Mesenteric fat pad (tissue), 1 donor: ENCODE measurements around the gene CCM2L. TPM values are rescaled to one million over a fixed set of nuclear protein-coding genes. Genes with fewer than 3 reads are reported as not detected.

Source experiments
- total RNA-seq: library from RNA; stranded (reverse); fragmentation: NEBNext Ultra II Directional; extraction: Animal tissue kit (Norgen Biotek cat#: 25700); gene quantifications from one replicate; pipeline ENCODE4 v1.2.1, GENCODE V29; 2021
- donor health status: DM: yes; HTN: yes; CAD: no.

Gene CCM2L
- total RNA-seq, 1 donor from 2014 or later, result 10.4 TPM

Other genes starting within 250 kb of the CCM2L start
- not detected for gene MYLK2, start 191.1 kb upstream of the CCM2L start, total RNA-seq
- not detected for gene FOXS1, start 164.8 kb upstream of the CCM2L start, total RNA-seq
- gene DUSP15, start 139.9 kb upstream of the CCM2L start, total RNA-seq, result 0.77 TPM
- 0.13 TPM for gene TTLL9, start 139.8 kb upstream of the CCM2L start, total RNA-seq
- gene PDRG1, start 58.4 kb upstream of the CCM2L start, total RNA-seq, result 5.9 TPM
- gene XKR7, start 42.3 kb upstream of the CCM2L start, total RNA-seq, result not detected
- gene HCK, start 41.8 kb downstream of the CCM2L start, total RNA-seq, result 35.1 TPM
- 40.6 TPM for gene TM9SF4, start 99.3 kb downstream of the CCM2L start, total RNA-seq
- 8.3 TPM for gene PLAGL2, start 197.3 kb downstream of the CCM2L start, total RNA-seq
- gene POFUT1, start 197.4 kb downstream of the CCM2L start, total RNA-seq, result 40.9 TPM